Spinal cord (tissue), 10 donors: ENCODE data around the gene TMEM176A. TPM values are rescaled to one million over a fixed set of nuclear protein-coding genes. Genes with fewer than 3 reads are reported as not detected.

Experiments used
- DNase-seq, 6 donors: peaks; one replicate each; pipeline versions ENCODE4 v3.0.0 to v3.0.0-alpha.2; 2013 to 2015; ENCODE audit warnings: low spot score in 6 of 6, low read depth in 4 of 6
- H3K27ac ChIP-seq: one replicate; pipeline ENCODE4 v1.5.1; 2013; ENCODE audit warnings: low read depth, low read length, control low read depth
- H3K27me3 ChIP-seq: one replicate; pipeline ENCODE4 v1.6.1; 2013; ENCODE audit warnings: low read length; ENCODE audit not compliant: control insufficient read depth, insufficient read depth
- H3K36me3 ChIP-seq: one replicate; pipeline ENCODE4 v1.6.1; 2013; ENCODE audit warnings: low read length; ENCODE audit not compliant: control insufficient read depth, insufficient read depth
- H3K4me1 ChIP-seq: one replicate; pipeline ENCODE4 v1.6.1; 2013; ENCODE audit warnings: low read length; ENCODE audit not compliant: control insufficient read depth, insufficient read depth
- H3K4me3 ChIP-seq: one replicate; pipeline ENCODE4 v1.5.1; 2013; ENCODE audit warnings: low read depth, low read length, control low read depth
- H3K9me3 ChIP-seq: one replicate; pipeline ENCODE4 v1.6.1; 2013; ENCODE audit warnings: low read length; ENCODE audit not compliant: control insufficient read depth, insufficient read depth
- WGBS: methylation state at CpG from one replicate; pipeline ENCODE4 v1.1.5; 2013; ENCODE audit warnings: missing lambda C conversion rate; ENCODE audit not compliant: insufficient coverage; 5-methylcytosine and 5-hydroxymethylcytosine counted together
- polyA plus RNA-seq, 2 donors: library from polyadenylated mRNA; unstranded; fragments of 120-200 nt; gene quantifications; one replicate each; pipeline ENCODE4 v1.2.1, GENCODE V29; 2013; ENCODE audit not compliant: insufficient read length in 2 of 2
- total RNA-seq, 2 donors: library from RNA; depleted of rRNA in 1 of 2; stranded (reverse); fragments of 120-200 nt in 1 of 2; fragments of >200 nt in 1 of 2; gene quantifications; one replicate each; pipeline versions ENCODE4 v1.2.3 to v1.2.4, GENCODE V29; 2013 to 2014
- donor health status: healthy.

Gene TMEM176A
- total and polyA plus RNA-seq, 4 donors = 13.6 to 24.2 (median 15.9) TPM

DNA sequence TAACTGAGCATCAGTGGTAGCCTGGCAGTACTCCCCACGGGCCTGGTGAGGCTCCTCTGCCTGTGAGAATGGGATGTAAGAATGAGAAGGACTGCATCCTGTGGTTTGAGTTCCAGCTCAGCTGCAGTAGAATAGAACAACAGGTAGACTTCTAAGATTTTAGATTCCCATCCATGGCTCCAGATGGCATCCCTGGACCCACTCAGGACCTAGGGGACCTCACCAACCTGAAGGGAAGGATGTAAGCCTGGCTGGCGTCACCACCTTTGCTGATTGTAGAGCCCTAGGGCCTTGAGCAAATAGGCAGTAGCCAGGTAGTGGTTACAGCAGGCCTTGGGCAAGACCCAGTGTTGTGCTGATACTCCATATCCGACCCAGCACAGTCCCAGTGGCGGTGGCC lies 42.1 kb downstream of the TMEM176A start:
- no peak overlapping the region for H3K4me3 ChIP-seq
- peaks cover 17% of the 10 kb centered on the region for H3K4me1 ChIP-seq
- H3K36me3 ChIP-seq = no peaks in the 10 kb centered on the region
- 67% methylated on average over 3 of the region's 4 CpGs for WGBS
- peaks cover 1% of the 10 kb centered on the region for H3K9me3 ChIP-seq
- H3K27me3 ChIP-seq = no peaks in the 10 kb centered on the region
- no peak for DNase-seq
- H3K27ac ChIP-seq = no peak overlapping the region

DNA sequence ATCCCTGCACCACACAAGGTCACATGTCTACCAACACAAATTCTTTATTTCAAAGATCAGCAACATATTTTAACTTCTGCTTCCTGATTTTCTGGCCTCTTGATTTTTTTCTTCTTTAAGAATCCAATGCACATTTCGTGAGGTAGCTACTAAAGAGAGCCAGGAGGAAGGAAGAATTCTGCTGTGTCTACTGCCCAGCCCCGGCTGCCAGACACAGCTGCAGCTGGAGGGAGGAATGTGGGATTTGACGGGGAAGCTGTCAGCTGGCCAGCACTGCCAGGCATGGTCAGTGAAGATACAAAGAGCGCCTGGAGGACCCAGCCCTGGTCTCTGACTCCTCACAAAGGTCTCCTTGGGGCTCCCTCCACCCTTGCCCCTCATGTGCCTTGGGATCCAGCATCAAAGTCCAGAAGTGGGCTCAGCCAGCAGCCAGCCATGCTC lies 44.9 kb downstream of the TMEM176A start:
- peak in 5 of 6 donors; percentile 5 to 65 (median 17) for DNase-seq
- H3K27me3 ChIP-seq = no peaks in the 10 kb centered on the region
- 21% methylated on average over 4 of the region's 4 CpGs for WGBS
- peaks cover 1% of the 10 kb centered on the region for H3K9me3 ChIP-seq
- no peaks in the 10 kb centered on the region for H3K36me3 ChIP-seq
- peaks cover 17% of the 10 kb centered on the region for H3K4me1 ChIP-seq
- no peak overlapping the region for H3K4me3 ChIP-seq
- H3K27ac ChIP-seq = peak overlapping the region; percentile 22

DNA sequence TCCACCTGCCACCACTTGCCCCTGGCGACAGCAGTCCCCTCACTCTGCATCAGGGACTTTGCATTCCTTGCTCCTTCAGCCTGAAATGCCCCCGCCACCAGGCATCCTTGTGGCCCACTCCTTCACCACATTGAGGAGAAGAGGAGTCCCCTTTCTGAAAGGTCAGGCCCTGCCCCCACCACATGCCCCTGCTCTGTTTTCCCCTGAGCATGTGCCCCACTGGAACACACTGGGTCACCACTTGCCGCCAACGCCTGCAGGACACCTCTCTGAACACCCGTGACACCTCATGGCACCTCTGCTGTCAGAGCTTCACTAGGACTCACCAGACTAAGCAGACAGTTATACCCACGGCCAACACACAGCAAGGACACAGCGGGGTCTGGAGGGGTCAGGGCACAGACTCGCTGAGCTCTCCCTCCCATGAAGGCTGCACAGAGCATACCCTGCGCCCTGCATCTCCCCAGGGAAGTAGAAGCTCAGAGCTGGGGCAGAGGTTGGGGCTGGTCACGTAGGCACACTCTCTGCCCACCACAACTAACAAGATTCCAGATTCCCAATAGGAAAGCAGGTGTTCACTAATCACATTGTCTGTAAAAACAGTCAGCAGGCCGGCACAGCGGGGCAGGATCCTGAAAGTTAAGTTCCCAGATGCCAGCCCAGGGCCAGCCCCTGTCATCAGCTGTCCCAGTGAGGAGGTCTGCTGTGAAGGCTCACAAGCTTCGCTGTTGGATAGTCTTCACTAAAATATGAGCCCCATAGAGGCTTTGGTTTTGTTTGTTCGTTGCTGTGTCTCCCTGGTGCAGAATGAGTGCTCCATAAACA lies 45.9 kb downstream of the TMEM176A start:
- no peak overlapping the region for H3K27ac ChIP-seq
- H3K36me3 ChIP-seq = no peaks in the 10 kb centered on the region
- peaks cover 17% of the 10 kb centered on the region for H3K4me1 ChIP-seq
- DNase-seq = no peak
- H3K27me3 ChIP-seq = no peaks in the 10 kb centered on the region
- H3K4me3 ChIP-seq = no peak overlapping the region
- H3K9me3 ChIP-seq = peaks cover 1% of the 10 kb centered on the region
- 88% methylated on average over 10 of the region's 14 CpGs for WGBS

DNA sequence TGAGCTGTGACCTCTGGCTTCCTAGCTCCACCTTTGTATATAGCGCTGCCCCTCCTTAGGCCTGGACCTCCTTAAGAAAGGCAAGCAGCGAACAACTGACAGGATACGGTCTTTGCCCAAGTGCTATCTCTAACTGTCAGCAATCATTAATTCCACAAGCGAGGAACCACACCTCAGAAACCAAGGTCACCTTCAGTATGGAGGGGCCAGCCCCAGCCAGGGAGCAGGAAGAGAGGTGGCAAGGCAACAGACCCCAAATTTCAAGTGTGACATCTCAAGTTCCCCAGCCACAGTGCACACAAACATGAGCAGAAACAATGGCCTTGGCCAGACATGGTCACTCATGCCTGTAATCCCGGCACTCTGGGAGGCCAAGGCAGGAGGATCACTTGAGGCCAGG lies 47.0 kb downstream of the TMEM176A start:
- H3K4me3 ChIP-seq = no peak overlapping the region
- no peak for DNase-seq
- no peaks in the 10 kb centered on the region for H3K27me3 ChIP-seq
- H3K4me1 ChIP-seq = peaks cover 17% of the 10 kb centered on the region
- WGBS = 100% methylated on average over 5 of the region's 5 CpGs
- peaks cover 1% of the 10 kb centered on the region for H3K9me3 ChIP-seq
- no peak overlapping the region for H3K27ac ChIP-seq
- no peaks in the 10 kb centered on the region for H3K36me3 ChIP-seq

DNA sequence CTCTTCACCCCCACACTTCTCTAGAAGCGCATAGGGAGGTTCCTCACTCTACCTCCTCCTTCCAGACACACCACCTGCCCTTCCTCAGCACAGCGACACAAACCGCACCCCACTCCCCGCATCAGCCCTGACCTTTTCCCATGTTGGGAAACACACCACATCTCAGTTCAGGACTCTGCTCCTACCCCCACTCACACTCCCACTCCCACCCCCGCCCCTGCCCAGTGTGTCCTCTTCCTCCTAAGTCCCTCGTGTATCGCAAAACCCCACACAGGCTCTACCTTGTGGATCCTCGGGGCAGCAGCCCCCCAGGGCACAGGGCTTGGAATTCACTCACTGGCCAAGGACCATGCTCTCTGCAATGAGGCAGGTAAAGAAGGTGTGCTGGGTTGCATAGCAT lies 47.5 kb downstream of the TMEM176A start:
- Histone ChIP-seq H3K9me3 (peaks cover 1% of the 10 kb centered on the region), H3K27ac (no peak overlapping the region), H3K36me3 (no peaks in the 10 kb centered on the region), H3K4me1 (peaks cover 17% of the 10 kb centered on the region), H3K4me3 (no peak overlapping the region), H3K27me3 (no peaks in the 10 kb centered on the region)
- DNase-seq = no peak
- 94% methylated on average over 5 of the region's 8 CpGs for WGBS

DNA sequence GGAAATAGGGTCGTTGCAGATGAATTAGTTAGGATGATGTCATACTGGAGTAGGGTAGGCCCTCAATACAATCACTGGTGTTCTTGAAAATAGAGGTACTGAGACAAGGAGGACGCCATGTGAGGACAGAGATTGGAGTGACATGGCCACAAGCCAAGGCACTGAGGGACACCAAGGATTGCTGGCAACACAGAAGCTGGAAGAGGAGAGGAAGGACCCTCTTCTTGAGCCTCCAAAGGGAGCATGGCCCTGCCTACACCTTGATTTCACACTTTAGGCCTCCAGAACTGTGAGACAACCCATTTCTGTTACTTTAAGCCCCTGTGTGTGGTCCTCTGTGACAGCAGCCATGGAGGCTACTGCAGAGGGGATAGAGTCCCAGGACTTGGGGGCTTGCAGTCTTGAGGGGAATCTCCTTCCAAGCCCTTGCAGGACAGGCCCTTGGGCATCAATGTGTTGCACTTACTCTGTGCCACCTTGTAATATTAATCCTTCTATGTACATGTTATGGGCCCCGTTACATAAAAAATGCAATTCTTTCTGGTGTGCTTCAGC lies 48.1 kb downstream of the TMEM176A start:
- WGBS = 86% methylated on average over 3 of the region's 3 CpGs
- no peaks in the 10 kb centered on the region for H3K27me3 ChIP-seq
- peaks cover 1% of the 10 kb centered on the region for H3K9me3 ChIP-seq
- H3K4me3 ChIP-seq = no peak overlapping the region
- H3K4me1 ChIP-seq = peaks cover 17% of the 10 kb centered on the region
- DNase-seq = no peak
- no peak overlapping the region for H3K27ac ChIP-seq
- no peaks in the 10 kb centered on the region for H3K36me3 ChIP-seq

DNA sequence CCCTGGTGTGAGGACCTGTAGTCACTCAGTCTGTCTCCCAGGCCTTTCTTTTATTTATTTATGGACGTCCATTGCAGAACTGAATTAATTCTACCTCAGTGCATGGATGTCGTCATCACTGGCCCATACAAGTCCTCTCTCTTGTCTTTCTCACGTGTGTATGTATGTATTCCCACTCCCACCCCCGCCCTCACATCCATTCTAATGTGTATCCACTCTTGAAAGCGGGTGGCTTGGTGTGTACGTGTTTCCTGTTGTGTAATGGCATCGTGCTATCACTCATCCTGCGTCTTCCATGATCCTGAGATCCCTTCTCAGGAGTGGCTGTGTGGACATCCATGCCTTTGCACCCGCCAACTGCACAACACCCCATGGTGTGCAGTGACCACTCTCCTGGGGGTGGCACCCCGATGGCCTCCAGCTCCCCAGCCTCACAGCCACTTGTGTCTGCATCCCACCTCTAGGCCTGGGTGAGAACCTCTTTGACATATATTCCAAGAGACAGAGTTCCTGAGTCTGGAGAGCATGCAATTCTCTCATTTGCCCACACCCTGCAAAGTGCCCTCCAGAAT lies 48.7 kb downstream of the TMEM176A start:
- Histone ChIP-seq H3K36me3 (no peaks in the 10 kb centered on the region), H3K4me1 (peaks cover 17% of the 10 kb centered on the region), H3K27me3 (no peaks in the 10 kb centered on the region), H3K27ac (no peak overlapping the region), H3K9me3 (no peaks in the 10 kb centered on the region), H3K4me3 (no peak overlapping the region)
- 92% methylated on average over 8 of the region's 10 CpGs for WGBS
- DNase-seq = no peak

DNA sequence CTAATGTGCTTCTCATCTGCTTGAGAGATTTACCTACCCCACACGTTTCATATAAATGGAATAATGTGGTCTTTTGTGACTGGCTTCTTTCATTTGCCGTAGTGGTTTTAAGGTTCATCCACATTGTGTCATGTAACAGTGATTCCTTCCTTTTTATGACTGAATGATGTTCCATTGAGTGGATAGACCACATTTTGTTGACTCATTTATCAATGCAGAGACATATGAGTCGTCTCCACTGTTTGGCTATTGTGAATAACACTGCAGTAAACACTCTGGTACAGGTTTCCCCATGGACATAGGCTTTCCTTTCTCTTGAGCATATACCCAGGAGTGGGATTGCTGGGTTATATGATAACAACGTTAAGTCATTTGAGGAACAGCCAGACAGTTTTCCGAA lies 49.7 kb downstream of the TMEM176A start:
- no CpG with 5 or more reads among the region's 5 CpGs for WGBS

DNA sequence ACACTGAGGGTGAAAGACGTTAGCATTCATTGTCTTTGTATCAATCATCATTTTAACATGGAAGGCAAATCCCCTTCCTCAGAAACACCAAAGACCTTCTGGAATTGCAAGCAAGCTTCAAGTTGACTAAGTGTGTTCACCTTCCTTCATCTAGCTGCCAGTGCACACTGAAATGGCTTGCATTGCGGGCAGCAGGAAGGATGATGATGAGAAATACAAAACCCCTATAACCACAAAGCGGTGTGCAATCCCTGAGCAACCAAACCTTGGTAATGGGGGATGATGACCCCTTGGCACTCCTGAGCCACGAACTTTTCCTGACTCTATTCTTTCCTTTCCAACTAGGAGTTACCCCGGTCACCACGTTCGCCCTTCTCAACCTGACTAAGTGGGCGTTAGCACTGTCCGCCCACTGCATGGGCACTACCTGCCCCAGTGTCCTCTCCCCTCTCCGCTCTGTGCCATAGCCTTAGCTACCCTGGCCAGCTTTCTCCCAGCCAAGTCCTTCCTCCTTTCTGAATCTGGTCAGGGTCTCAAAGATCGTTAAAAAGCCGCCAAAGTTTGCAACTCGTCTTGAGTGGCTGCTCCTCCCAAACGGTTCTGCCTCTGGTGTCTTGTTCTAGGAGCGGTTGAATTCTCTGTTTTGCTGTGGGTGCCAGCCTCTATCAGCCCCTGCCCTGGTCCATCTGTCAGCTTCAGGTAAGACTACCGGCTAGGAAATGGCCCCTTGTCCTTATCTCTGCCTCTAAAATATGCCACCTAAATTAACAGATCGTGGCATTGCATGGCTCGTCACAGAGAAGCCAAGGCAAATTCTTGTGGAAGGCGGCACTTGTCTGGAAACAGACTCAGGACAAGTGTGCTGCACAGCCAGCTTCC lies 51.2 kb downstream of the TMEM176A start:
- H3K36me3 ChIP-seq = no peaks in the 10 kb centered on the region
- H3K9me3 ChIP-seq = no peaks in the 10 kb centered on the region
- H3K4me1 ChIP-seq = peaks cover 6% of the 10 kb centered on the region
- WGBS = 81% methylated on average over 16 of the region's 19 CpGs
- H3K27me3 ChIP-seq = no peaks in the 10 kb centered on the region
- no peak overlapping the region for H3K27ac ChIP-seq
- DNase-seq = no peak
- no peak overlapping the region for H3K4me3 ChIP-seq

More for the DNA sequence above, 49.7 kb downstream of the TMEM176A start:
- H3K4me3 ChIP-seq = no peak overlapping the region
- H3K36me3 ChIP-seq = no peaks in the 10 kb centered on the region
- no peak for DNase-seq
- no peak overlapping the region for H3K27ac ChIP-seq
- H3K27me3 ChIP-seq = no peaks in the 10 kb centered on the region
- no peaks in the 10 kb centered on the region for H3K9me3 ChIP-seq
- peaks cover 20% of the 10 kb centered on the region for H3K4me1 ChIP-seq
